ENCODE data around the gene MTX1.
"Not testable (repeated sequence)": the region's sequence is repeated elsewhere in the genome, so short reads cannot be mapped to it uniquely, and the experiment has no call there.

Gene MTX1

GRCh38 chr1:155189926-155190325 is 18.6 kb upstream of the MTX1 start:
- not testable (repeated sequence) for DNase-seq (ENCODE audit: low spot score)

- no peak for DNase-seq (ENCODE audit: low spot score)
Observed at GRCh38 chr1:155191904-155192303, 16.6 kb upstream of the MTX1 start.

- peak; percentile 55 for DNase-seq (ENCODE audit: low spot score)
Observed at GRCh38 chr1:155192346-155193274, 15.9 kb upstream of the MTX1 start.

- peak; percentile 65 for DNase-seq (ENCODE audit: low spot score)
Observed at GRCh38 chr1:155193275-155193990, 15.1 kb upstream of the MTX1 start.

GRCh38 chr1:155193991-155194240 is 14.6 kb upstream of the MTX1 start:
- DNase-seq (ENCODE audit: low spot score), result not testable (repeated sequence)

GRCh38 chr1:155195201-155196102 is 13.0 kb upstream of the MTX1 start:
- no peak for DNase-seq (ENCODE audit: low spot score)

- DNase-seq (ENCODE audit: low spot score), result no peak
Observed at GRCh38 chr1:155196103-155196892, 12.2 kb upstream of the MTX1 start.

- no peak for DNase-seq (ENCODE audit: low spot score)
Observed at GRCh38 chr1:155196893-155197638, 11.4 kb upstream of the MTX1 start.

GRCh38 chr1:155197901-155198546 is 10.5 kb upstream of the MTX1 start:
- DNase-seq (ENCODE audit: low spot score), result no peak

- DNase-seq (ENCODE audit: low spot score), result no peak
Observed at GRCh38 chr1:155198547-155198906, 10.0 kb upstream of the MTX1 start.

- no peak for DNase-seq (ENCODE audit: low spot score)
Observed at GRCh38 chr1:155199792-155200191, 8.7 kb upstream of the MTX1 start.

- no peak for DNase-seq (ENCODE audit: low spot score)
Observed at GRCh38 chr1:155200920-155201319, 7.6 kb upstream of the MTX1 start.

- no peak for DNase-seq (ENCODE audit: low spot score)
Observed at GRCh38 chr1:155202198-155202597, 6.3 kb upstream of the MTX1 start.

- DNase-seq (ENCODE audit: low spot score), result no peak
Observed at GRCh38 chr1:155202731-155203515, 5.6 kb upstream of the MTX1 start.

GRCh38 chr1:155205035-155205434 is 3.5 kb upstream of the MTX1 start:
- no peak for DNase-seq (ENCODE audit: low spot score)

GRCh38 chr1:155205969-155206593 is 2.4 kb upstream of the MTX1 start:
- no peak for DNase-seq (ENCODE audit: low spot score)

GRCh38 chr1:155206891-155207805 is 1.3 kb upstream of the MTX1 start:
- peak; percentile 89 for DNase-seq (ENCODE audit: low spot score)

All from CD4-positive, alpha-beta T cell treated with Interleukin-6 at 100 ng/mL for 8 hours (primary cell).